NAMALWA (cell line): Measurements from ENCODE around the gene PELI2.

Experiments used
- DNase-seq: peaks from one replicate; pipeline ENCODE4 v3.0.0-alpha.2; 2015; ENCODE audit warnings: low spot score

The PELI2 gene

DNA sequence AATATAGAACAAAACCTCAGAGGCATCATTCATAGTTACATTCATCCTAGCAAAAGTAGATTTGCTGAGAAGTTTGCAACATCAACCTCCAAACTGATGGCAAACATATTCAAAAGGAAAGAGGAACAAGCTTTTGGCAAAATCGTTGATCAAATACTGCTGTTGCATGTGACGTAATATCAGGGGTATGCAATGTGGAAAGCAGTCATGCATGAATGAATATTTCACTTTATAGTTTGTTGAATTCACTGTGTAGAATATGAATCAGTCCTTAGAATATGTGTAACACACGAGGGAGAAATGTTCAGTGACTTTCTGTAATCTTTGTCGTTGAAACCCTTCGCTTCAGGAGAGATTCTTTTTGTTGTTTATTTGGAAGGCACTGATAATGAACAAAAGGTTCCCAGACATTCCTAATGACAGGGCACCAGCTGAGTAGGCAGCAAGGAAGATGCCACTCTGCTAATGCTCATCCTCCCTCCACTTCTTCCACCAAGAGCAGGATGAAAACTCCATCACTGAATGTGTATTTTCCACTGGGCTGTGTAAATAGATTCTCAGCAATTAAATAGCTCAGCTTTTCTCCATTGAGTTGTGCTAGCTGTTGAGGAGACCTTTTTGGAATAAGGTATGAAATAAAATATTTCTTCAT is 126.1 kb downstream of the PELI2 start:
- peak; percentile 1 for DNase-seq

DNA sequence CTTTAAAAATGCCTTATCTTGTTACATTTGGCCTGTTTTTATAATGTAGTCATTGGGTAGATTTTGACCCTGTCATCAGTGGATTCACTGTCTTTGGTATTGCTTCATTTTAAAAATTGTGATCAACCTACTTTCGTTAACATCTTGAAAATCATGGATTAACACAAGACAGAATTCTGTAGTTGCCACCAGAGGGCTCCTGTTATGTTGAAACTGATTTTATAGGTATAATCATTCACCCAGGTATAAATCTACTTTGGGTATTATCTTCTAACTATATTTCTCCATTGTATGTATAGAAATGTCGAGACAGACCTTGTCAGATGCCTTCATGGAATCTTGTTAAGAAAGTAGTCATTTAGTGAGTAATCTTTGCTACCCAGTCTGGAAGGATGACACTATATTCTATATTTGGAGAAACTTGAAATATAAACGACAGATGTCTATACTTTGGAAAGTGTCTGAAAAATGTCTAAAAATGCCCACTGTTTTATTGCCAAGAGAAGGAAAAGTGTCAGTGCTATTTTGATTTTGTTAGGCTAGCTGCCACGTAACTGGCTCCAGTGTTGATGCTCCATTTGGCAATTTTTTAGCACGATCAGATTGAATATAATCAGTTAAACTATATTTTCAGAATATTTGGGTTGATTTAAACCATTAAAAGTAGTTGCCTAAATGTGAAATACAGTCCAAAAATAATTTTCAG is 129.4 kb downstream of the PELI2 start:
- DNase-seq, result peak; percentile 4

DNA sequence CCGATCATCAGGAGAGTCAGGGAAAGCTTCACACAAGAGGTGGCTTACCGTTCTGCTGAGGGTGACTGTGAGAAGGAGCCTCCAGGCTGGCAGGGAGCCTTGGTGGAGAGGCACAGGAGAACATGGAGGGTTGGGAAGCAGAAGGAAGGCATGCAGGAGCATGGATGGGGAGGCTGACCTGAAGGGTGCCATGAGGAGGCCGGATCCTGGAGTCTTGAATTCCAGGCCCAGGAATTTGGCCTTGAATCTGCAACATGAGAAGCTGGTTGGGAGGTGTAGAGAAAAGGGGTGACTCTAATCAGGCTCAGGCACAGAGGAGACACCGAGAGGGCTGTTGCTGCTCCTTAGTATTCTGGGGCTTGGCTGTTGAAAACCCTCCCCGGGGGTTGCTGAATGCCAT is 130.2 kb downstream of the PELI2 start:
- no peak for DNase-seq

- no peak for DNase-seq
These were observed 142.8 kb downstream of the PELI2 start for GRCh38 chr14:56261046-56261445.

- no peak for DNase-seq
These were observed 144.3 kb downstream of the PELI2 start for GRCh38 chr14:56262530-56262929.

DNA sequence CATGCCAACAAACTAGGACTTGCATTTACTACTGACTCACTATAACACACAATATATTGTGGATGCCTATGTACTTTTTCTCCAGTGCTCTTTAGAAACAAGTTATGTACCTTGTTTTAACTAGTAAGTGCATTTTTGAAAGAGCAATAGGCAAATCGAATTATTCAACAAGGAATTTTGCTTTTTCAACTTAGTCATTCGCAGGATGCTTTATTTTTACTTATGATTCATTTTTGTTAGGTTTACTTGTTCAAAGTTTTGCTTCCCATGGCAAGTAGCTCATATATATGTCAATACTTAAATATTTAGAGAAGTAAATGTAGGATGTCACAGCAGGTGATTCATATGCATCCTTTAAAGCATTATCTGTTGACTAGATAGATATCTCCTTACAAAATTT is 149.8 kb downstream of the PELI2 start:
- no peak for DNase-seq

- DNase-seq, result no peak
These were observed 150.5 kb downstream of the PELI2 start for GRCh38 chr14:56268673-56269072.

- no peak for DNase-seq
These were observed 152.7 kb downstream of the PELI2 start for GRCh38 chr14:56270921-56271320.

DNA sequence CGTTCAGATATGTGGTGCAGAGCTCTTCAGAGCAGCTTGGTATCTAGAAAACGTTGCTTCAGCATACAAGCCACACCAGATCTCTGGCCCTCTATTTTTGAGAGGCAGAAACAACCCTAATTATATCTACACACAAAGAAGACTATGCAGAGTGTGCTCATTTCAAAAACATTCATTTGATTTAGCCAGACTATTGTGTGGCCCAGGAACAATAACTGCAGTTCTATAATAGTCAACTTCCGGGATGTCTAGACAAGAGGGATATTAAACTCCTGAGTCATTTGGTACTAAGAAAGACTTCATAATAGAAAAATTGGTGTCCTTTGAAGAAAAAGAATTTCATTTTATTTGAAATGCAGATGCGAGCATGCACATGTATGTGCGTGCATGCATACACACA is 153.8 kb downstream of the PELI2 start:
- no peak for DNase-seq

DNA sequence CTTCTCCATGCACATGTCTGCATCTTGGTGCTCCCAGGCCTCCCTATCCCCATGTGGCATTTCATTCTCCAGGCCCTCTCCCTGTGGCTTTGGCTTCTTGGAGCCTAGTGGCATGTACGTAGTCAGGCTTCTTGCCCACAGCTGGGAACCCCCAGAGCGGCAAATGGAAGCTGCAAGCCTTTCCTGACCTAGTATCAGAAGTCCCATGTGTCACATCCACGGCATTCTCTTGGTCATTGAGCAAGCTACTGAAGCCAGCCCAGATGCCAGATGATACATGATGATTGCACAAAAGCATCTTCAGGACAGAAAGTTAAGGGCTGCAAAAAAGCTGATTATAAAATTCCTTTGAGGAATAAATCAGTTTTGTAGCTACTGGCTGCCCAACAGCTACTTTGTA is 154.9 kb downstream of the PELI2 start:
- DNase-seq, result no peak

DNA sequence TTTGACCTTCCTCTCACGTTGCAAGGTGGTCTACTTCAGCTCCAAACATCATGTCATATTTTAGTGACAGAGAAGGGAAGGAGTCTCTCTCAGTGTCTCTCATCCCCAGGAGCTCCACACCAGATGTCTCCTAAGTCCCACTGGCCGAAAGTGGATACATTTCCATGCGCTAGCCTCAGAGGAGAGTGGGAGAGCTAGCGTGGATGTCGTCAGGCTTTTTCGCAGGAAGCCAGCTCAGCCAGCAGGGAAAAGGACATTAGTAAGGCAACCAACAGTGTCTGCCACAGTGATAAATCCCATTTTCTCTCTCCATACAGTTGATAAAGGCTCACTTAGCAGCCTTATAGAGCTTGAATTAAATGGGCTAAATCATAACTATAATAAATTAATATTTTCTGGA is 155.7 kb downstream of the PELI2 start:
- DNase-seq, result no peak

DNA sequence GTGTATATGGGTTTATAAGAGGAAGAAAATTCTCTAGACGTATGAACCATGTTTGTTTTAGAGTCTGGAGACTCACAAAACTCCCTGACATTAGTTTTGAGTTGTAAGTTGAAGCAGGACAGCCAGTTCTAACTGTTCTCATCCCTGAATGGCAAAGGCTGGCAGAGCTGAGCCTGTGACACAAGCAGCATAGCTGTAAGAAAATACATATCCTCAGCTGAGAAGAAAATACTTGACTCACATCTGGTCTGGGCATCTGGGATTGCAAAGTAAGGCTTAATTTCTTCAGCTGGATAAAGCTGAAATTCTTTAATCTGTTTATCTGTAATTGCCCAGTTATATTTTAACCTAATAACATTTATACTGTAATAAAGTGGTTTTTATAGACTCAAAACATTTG is 156.3 kb downstream of the PELI2 start:
- no peak for DNase-seq

DNA sequence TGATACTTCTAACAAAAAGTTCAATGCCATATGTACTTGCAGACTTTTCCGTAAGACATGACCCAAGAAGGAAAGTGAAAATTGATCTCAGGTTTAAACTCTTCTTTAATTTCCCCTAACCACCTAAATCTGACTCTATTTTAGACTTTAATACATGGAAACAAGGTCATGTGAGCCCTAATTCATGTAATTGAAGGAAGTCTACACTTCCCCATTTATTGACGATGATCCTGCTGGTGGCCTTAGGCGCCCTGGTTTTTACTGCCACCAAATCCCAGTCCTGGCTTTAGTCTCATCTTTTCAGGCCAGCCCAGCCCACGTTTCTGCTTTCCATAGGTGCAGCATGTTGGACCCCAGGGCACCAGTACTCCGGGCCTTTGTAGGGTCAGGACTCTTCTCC is 157.9 kb downstream of the PELI2 start:
- no peak for DNase-seq

DNA sequence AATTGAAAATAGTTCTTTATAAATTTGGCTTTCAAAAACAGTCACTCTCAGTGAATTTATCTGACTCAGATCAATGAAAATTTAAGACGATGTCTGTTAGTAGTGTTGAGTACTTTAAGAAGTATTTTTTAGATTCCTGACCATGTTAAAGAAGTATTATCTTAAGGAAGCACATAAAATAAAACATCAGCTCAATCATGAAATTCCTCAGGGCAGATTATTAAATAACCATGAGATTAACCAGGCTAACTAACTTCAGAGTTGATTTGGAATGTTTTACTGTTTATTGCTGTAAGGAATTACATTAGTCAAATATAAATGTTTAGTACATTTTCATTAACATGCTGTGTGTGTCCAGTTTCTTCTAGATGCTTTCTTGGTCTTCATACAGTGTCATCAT is 160.2 kb downstream of the PELI2 start:
- no peak for DNase-seq

- peak; percentile 1 for DNase-seq
These were observed 162.6 kb downstream of the PELI2 start for GRCh38 chr14:56280843-56281242.

DNA sequence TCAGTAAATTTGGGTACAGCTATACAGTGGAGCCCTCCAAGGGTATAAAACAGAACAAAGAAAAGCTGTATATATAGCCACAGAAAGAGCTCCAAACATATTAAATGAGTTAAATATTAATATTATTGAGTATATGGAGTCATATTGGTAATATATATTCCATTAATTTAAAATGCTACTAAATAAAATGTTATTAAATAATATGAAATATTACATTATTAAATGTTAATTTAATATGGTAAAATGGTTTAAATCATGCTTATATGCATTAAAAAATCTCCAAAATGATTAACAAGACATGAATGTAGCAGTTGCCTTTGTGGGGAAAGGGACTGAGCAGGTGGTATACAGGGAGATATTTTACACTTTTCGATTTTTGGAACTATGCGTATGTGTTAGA is 164.0 kb downstream of the PELI2 start:
- no peak for DNase-seq

DNA sequence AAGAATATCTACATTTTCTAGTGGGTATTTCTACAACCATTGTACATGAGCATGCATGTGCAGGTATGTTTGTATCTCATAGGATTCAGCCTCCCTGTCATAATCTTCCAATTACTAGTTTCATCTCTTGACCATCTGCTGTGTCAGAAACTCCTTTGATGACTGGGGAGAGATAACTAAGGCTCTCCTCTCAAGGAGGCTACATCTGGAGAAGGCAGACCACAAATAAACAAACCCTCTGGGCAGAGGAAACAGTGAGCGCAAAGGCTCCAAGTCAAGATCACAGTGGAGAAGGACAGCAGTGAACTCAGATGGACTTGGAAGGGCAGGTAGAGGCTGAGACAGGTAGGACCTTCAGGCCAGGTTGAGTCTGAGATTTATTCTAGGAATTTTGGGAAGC is 166.4 kb downstream of the PELI2 start:
- DNase-seq, result no peak

GRCh38 chr14:56289155-56289554 is 170.9 kb downstream of the PELI2 start:
- no peak for DNase-seq

DNA sequence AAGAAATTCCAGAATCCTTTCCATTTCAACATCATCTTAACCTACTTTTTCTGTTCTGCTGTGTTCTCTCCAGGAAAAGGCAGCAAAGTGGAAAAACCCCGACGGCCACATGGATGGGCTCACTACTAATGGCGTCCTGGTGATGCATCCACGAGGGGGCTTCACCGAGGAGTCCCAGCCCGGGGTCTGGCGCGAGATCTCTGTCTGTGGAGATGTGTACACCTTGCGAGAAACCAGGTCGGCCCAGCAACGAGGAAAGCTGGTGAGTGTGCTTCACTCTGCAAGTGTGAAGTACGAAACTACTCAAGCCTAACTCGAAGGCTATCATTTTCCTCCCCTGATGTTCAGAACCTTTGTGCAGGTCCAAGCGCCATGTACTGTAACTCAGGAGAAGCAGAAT is 172.0 kb downstream of the PELI2 start:
- no peak for DNase-seq

DNA sequence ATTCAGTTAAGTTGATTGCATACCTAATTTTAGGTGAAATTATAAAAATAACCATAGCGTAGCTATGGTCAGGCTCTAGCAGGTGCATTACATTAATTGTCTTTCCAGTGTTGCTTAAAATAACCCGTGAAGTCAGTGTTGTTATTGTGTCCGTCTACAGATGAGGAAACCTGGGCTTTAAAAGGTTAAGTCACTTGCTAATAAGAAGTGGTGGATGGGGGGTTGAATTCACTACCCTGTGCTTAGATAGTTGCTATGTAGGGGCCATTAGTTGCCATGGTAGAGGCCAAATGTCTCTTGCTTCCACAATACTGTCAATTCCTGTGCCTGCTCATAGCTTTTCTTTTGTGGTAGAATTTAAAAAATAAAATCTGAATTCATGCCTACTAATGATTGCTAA is 174.8 kb downstream of the PELI2 start:
- no peak for DNase-seq

GRCh38 chr14:56293506-56293905 is 175.3 kb downstream of the PELI2 start:
- no peak for DNase-seq

GRCh38 chr14:56294128-56294527 is 175.9 kb downstream of the PELI2 start:
- DNase-seq, result no peak

DNA sequence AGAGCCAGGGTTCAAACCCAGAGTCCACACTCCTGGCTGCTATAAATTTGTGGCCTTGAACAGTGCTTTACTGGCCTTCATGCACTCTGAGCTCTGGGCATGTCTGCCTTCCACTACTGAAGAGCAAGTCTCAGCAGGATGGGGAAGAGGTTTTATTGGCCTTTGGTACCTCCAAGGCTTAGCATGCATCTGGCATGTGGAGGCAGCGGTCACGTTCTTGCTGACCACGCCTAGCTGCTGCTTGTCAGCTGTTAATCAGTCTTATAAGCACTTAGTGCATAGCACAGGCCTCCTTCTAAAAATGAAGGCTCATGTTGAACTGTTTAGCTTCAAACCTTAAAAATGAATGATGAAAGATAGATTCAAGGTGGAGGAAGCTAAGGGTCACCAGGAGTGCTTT is 177.5 kb downstream of the PELI2 start:
- no peak for DNase-seq

DNA sequence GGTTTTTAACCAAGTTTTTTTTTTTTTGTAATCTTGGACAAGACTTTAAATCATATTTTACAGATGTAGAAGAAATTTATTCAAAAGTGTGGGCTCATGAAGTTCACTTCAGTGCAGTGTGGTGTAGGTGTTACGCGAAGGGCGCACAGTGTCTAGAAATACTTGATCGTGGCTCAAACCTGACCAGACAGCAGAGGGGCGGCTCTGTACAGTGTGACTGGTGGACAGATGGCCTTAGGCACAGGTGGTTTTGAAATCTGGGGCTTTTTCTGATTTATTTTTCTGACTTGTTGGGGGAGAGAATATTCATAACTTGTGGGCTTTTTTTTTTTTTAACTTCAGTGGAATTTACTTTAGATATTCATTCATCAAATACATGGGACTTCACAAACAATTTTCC is 179.2 kb downstream of the PELI2 start:
- DNase-seq, result no peak
